ENCODE measurements around the gene UBE2D2. TPM values are rescaled to one million over a fixed set of nuclear protein-coding genes. Genes with fewer than 3 reads are reported as not detected.

The UBE2D2 gene
- total RNA-seq, 1 donor from 2014 or later = 127 TPM

- Mint-ChIP-seq H3K4me1 (ENCODE audit: unreplicated experiment) (peaks cover 89% of the 10 kb centered on the region), H3K27me3 (ENCODE audit: unreplicated experiment) (no peaks in the 10 kb centered on the region), H3K27ac (ENCODE audit: unreplicated experiment) (peak overlapping the region; percentile 91), H3K9me3 (ENCODE audit: unreplicated experiment) (no peaks in the 10 kb centered on the region), H3K4me3 (ENCODE audit: unreplicated experiment) (peak overlapping the region; percentile 55), H3K36me3 (ENCODE audit: unreplicated experiment) (peaks cover 3% of the 10 kb centered on the region)
- DNase-seq (ENCODE audit: extremely low spot score, unreplicated experiment) = no peak
- TF ChIP-seq CTCF (IDR thresholded peaks at IDR 0.05) = no peak
Measured at GRCh38 chr5:139668064-139668880, 107.1 kb downstream of the UBE2D2 start.

- DNase-seq (ENCODE audit: extremely low spot score, unreplicated experiment) = no peak
- Mint-ChIP-seq H3K36me3 (ENCODE audit: unreplicated experiment) (peaks cover 3% of the 10 kb centered on the region), H3K27me3 (ENCODE audit: unreplicated experiment) (no peaks in the 10 kb centered on the region), H3K9me3 (ENCODE audit: unreplicated experiment) (no peaks in the 10 kb centered on the region), H3K27ac (ENCODE audit: unreplicated experiment) (peak overlapping the region; percentile 91), H3K4me1 (ENCODE audit: unreplicated experiment) (peaks cover 91% of the 10 kb centered on the region), H3K4me3 (ENCODE audit: unreplicated experiment) (peak overlapping the region; percentile 51)
- no peak for TF ChIP-seq CTCF (IDR thresholded peaks at IDR 0.05)
Measured at GRCh38 chr5:139668924-139669661, 108.0 kb downstream of the UBE2D2 start.

- no peak for TF ChIP-seq CTCF (IDR thresholded peaks at IDR 0.05)
- H3K9me3 Mint-ChIP-seq (ENCODE audit: unreplicated experiment) = no peaks in the 10 kb centered on the region
- H3K36me3 Mint-ChIP-seq (ENCODE audit: unreplicated experiment) = peaks cover 4% of the 10 kb centered on the region
- no peaks in the 10 kb centered on the region for H3K27me3 Mint-ChIP-seq (ENCODE audit: unreplicated experiment)
- DNase-seq (ENCODE audit: extremely low spot score, unreplicated experiment) = no peak
- H3K4me3 Mint-ChIP-seq (ENCODE audit: unreplicated experiment) = peak overlapping the region; percentile 45
- H3K4me1 Mint-ChIP-seq (ENCODE audit: unreplicated experiment) = peaks cover 89% of the 10 kb centered on the region
- H3K27ac Mint-ChIP-seq (ENCODE audit: unreplicated experiment) = peak overlapping the region; percentile 91
Measured at GRCh38 chr5:139669662-139670368, 108.7 kb downstream of the UBE2D2 start.

DNA sequence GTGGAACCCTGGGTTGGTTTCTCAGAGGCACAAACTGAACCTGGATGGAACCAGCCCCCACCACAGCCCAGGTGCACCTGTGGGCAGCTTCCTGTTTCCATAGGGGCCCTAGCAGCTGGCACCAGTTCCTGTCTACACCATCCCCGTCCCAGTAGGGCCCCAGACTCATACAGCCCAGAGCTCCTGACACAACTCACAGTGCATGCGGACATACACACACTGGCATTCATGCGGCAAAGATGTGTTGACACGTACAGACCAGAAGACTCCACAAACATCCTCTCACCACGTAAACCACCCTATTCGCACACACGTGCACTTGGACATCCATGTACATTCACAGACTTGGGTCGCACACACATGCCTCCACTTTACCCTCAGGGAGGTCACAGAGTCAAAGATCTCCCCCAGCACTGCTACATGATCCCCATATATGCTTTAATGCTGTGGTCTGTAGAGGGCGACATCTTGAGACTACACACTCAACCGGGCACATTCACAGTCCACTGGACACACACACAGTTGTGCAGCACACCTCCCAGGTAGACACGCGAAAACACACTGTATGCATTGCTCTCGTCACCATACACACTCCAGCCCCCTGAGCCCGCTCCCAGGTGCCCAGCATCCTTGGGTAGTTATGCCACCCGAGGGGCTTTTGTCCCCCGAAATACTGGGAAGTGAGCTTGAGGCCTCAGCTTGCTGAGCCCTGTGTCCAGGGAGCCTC lies 109.4 kb downstream of the UBE2D2 start:
- Mint-ChIP-seq H3K4me1 (ENCODE audit: unreplicated experiment) (peaks cover 90% of the 10 kb centered on the region), H3K9me3 (ENCODE audit: unreplicated experiment) (no peaks in the 10 kb centered on the region), H3K4me3 (ENCODE audit: unreplicated experiment) (peak overlapping the region; percentile 45), H3K27ac (ENCODE audit: unreplicated experiment) (peak overlapping the region; percentile 91), H3K36me3 (ENCODE audit: unreplicated experiment) (peaks cover 7% of the 10 kb centered on the region), H3K27me3 (ENCODE audit: unreplicated experiment) (no peaks in the 10 kb centered on the region)
- no peak for DNase-seq (ENCODE audit: extremely low spot score, unreplicated experiment)
- peak; percentile 52 for TF ChIP-seq CTCF (IDR thresholded peaks at IDR 0.05)
